Measurements from ENCODE around the gene PHLDB1. TPM values are rescaled to one million over a fixed set of nuclear protein-coding genes. Genes with fewer than 3 reads are reported as not detected.

PHLDB1 gene
- total RNA-seq, 2 donors from 2014 or later: 45.9 to 54.9 TPM

DNA sequence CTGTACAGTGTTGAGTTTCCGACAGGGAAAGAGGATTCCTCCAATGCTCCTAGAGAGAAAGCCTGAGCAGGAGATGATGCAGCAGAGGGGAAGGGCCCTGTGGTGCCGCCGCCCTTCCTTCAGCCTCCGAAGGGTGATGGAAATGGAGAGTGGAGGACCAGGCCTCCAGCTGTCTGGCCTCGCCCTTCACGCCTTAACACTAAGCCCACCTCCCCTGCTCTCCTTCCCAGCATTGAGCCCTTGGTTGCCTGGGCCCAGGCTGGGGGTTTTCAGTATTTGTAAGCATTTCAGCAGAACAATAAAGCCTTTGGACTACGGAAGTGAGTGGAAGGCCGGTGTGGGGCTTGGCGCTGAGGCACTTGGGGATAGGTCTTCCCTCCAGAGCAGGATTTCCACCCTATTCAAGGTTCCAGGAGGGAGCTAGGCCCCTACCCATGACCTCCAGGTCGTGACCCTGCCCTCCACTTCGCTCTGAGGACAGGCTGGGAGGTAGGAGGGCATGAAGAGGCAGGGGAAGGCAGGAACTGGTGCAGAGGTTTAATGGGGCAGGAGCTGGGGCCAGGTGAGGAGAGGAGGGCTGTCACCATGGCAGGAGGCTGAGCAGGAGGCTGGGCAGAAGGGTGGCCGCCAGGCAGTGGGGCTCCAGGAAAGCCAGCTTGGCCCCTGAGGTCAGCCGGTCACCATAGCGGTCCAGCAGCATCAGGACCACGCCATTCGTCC, 50.5 kb downstream of the PHLDB1 start:
- peaks cover 6% of the 10 kb centered on the region for H3K36me3 ChIP-seq (ENCODE audit: control insufficient read depth, insufficient read depth, low read length)
- TF ChIP-seq, protein P1, sequence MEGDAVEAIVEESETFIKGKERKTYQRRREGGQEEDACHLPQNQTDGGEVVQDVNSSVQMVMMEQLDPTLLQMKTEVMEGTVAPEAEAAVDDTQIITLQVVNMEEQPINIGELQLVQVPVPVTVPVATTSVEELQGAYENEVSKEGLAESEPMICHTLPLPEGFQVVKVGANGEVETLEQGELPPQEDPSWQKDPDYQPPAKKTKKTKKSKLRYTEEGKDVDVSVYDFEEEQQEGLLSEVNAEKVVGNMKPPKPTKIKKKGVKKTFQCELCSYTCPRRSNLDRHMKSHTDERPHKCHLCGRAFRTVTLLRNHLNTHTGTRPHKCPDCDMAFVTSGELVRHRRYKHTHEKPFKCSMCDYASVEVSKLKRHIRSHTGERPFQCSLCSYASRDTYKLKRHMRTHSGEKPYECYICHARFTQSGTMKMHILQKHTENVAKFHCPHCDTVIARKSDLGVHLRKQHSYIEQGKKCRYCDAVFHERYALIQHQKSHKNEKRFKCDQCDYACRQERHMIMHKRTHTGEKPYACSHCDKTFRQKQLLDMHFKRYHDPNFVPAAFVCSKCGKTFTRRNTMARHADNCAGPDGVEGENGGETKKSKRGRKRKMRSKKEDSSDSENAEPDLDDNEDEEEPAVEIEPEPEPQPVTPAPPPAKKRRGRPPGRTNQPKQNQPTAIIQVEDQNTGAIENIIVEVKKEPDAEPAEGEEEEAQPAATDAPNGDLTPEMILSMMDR (conservative IDR thresholded peaks at IDR 0.05): no peak
- no peak overlapping the region for H3K4me3 ChIP-seq (ENCODE audit: low read length)
- H3K9me3 ChIP-seq (ENCODE audit: control insufficient read depth, low read length): no peaks in the 10 kb centered on the region
- Mint-ChIP-seq H3K9me3 (no peaks in the 10 kb centered on the region), H3K4me1 (peaks cover 14% of the 10 kb centered on the region), H3K27me3 (ENCODE audit: insufficient read depth) (no peaks in the 10 kb centered on the region), H3K36me3 (ENCODE audit: low read depth) (peaks cover 8% of the 10 kb centered on the region), H3K27ac (no peak overlapping the region), H3K4me3 (no peak overlapping the region)
- peak overlapping the region; percentile 70 for H3K27ac ChIP-seq (ENCODE audit: low read depth, low read length)
- 87 to 91% methylated on average over 8 to 16 of the region's 16 CpGs for WGBS, 2 experiments (ENCODE audit: insufficient coverage in 1 of 2, insufficient read length in 1 of 2)
- no peak for DNase-seq
- H3K9ac ChIP-seq (ENCODE audit: extremely low read depth, low read length, poor library complexity, severe bottlenecking): no peak overlapping the region
- no peaks in the 10 kb centered on the region for H3K27me3 ChIP-seq (ENCODE audit: control insufficient read depth, insufficient read depth, low read length, poor library complexity, severe bottlenecking)
- no peaks in the 10 kb centered on the region for H3K4me1 ChIP-seq (ENCODE audit: control insufficient read depth, insufficient read depth, low read length)

DNA sequence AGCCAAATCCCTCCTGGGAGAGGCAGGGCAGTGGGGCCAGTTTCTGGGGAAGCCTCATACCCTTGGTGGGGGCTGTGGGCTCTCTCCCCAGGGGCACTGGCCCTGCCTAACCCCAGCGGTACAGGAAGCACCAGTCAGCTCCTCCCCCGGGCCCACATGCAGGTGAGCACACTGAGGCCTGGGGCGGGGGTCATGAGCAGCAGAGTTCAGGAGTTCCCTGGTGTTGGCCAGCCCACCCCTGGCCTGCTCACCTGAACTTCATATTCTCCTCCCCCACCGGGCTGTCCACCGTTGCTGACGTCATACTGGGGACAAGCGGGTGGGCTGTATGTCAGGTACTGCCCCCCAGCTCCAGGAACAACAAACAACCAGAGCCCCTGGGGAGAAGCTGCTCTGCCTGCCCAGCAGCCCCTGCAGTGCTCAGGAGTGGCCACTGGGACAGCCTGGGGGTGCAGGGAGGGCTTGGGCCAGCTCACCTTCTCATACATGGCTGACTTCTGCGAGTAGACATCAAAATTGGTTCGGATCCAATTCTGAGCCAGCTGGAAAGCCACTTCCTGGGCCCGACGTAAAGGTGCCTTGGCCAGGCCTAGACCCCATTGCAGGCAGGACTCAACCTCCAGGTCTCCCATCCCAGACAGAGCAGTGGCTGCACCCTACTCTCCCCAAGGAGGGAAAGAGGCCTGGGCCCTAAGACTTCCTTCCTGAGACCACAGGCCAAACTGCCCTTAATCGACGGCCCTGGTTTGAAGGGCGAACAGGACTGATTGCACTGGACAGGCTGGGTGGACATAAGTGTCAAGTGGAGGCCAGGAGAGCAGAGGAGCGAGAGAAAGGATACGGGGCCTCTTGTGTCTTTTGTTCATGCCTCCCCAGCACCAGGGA, 51.3 kb downstream of the PHLDB1 start:
- Mint-ChIP-seq H3K4me1 (peaks cover 14% of the 10 kb centered on the region), H3K27me3 (ENCODE audit: insufficient read depth) (no peaks in the 10 kb centered on the region), H3K36me3 (ENCODE audit: low read depth) (peaks cover 8% of the 10 kb centered on the region), H3K4me3 (no peak overlapping the region), H3K9me3 (no peaks in the 10 kb centered on the region), H3K27ac (no peak overlapping the region)
- peak; percentile 59 for DNase-seq
- Histone ChIP-seq H3K27ac (ENCODE audit: low read depth, low read length) (peak overlapping the region; percentile 24), H3K9ac (ENCODE audit: extremely low read depth, low read length, poor library complexity, severe bottlenecking) (no peak overlapping the region), H3K4me3 (ENCODE audit: low read length) (no peak overlapping the region), H3K4me1 (ENCODE audit: control insufficient read depth, insufficient read depth, low read length) (no peaks in the 10 kb centered on the region), H3K36me3 (ENCODE audit: control insufficient read depth, insufficient read depth, low read length) (peaks cover 6% of the 10 kb centered on the region), H3K27me3 (ENCODE audit: control insufficient read depth, insufficient read depth, low read length, poor library complexity, severe bottlenecking) (no peaks in the 10 kb centered on the region), H3K9me3 (ENCODE audit: control insufficient read depth, low read length) (no peaks in the 10 kb centered on the region)
- WGBS, 2 experiments (ENCODE audit: insufficient coverage in 1 of 2, insufficient read length in 1 of 2): 82 to 89% methylated on average over 12 to 16 of the region's 16 CpGs
- TF ChIP-seq, protein P1 (conservative IDR thresholded peaks at IDR 0.05): no peak

DNA sequence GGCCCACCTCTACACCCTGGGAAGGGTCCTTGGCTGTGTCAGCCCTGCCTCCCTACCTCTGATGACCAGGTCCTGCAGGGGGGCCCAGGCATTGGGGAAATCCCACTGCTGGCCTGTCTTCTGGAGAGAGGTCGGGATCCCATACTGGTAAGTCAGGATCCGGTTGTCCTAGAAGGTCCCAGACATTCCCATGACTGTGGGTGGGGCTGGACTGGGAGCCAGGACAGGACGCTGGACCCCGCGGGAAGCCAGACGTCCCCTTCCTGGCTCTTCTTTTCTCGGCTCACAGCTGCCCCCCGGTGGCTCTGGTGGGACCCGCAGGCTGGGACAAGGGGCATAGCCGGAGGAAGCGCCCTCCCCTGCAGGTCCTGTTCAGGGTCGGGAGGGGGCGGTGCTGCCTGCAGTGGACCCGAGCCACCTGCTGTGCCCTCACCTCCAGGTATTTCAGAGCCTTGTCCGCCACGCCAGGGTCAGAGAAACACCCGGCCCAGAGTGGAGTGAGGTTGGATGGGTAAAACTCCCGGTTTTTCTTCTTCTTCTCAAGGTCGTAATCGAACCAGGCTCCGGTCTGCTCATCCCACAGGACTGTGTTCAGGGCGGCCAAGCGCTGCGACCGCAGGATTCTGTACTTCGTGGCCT, 52.0 kb downstream of the PHLDB1 start:
- Mint-ChIP-seq H3K27ac (no peak overlapping the region), H3K4me3 (no peak overlapping the region)
- peak overlapping the region; percentile 24 for H3K27ac ChIP-seq (ENCODE audit: low read depth, low read length)

More for the DNA sequence above, 52.0 kb downstream of the PHLDB1 start:
- Mint-ChIP-seq H3K9me3 (no peaks in the 10 kb centered on the region), H3K36me3 (ENCODE audit: low read depth) (peaks cover 8% of the 10 kb centered on the region), H3K4me1 (peaks cover 14% of the 10 kb centered on the region), H3K27me3 (ENCODE audit: insufficient read depth) (no peaks in the 10 kb centered on the region)
- Histone ChIP-seq H3K36me3 (ENCODE audit: control insufficient read depth, insufficient read depth, low read length) (peaks cover 6% of the 10 kb centered on the region), H3K4me1 (ENCODE audit: control insufficient read depth, insufficient read depth, low read length) (no peaks in the 10 kb centered on the region), H3K9ac (ENCODE audit: extremely low read depth, low read length, poor library complexity, severe bottlenecking) (no peak overlapping the region), H3K9me3 (ENCODE audit: control insufficient read depth, low read length) (no peaks in the 10 kb centered on the region), H3K27me3 (ENCODE audit: control insufficient read depth, insufficient read depth, low read length, poor library complexity, severe bottlenecking) (no peaks in the 10 kb centered on the region), H3K4me3 (ENCODE audit: low read length) (no peak overlapping the region)
- TF ChIP-seq, protein P1 (conservative IDR thresholded peaks at IDR 0.05): peak; percentile 98
- DNase-seq: peak; percentile 99
- 31 to 33% methylated on average over 18 to 26 of the region's 26 CpGs for WGBS, 2 experiments (ENCODE audit: insufficient coverage in 1 of 2, insufficient read length in 1 of 2)
